ENCODE results near the gene CDC16.

GRCh38 chr13:114318624-114319023 lies 83.9 kb downstream of the CDC16 start:
- TF ChIP-seq POLR2A (IDR thresholded peaks at IDR 0.05) (no peak), CTCF (IDR thresholded peaks at IDR 0.05) (no peak)

All from adrenal gland (tissue), 5 donors.